Keratinocyte (primary cell): ENCODE measurements around the gene MAPK1. TPM values are rescaled to one million over a fixed set of nuclear protein-coding genes. Genes with fewer than 3 reads are reported as not detected.

Experiments
- DNase-seq: peaks from one replicate; pipeline ENCODE4 v3.0.0-alpha.2; 2011; ENCODE audit warnings: low read depth, missing footprints, low spot score
- FAIRE-seq: peaks from 2 replicates; lab custom pipeline; 2011; peaks lifted over from hg19 to GRCh38; lab: Jason Lieb, UNC
- H2AFZ ChIP-seq: 2 replicates; pipeline ENCODE4 v1.6.0; 2012; ENCODE audit warnings: low read length, control low read depth, inconsistent platforms; ENCODE audit not compliant: control insufficient read depth
- H3K27ac ChIP-seq: 2 replicates; pipeline ENCODE4 v1.5.1; 2011; ENCODE audit warnings: low read length; ENCODE audit not compliant: control insufficient read depth, insufficient read depth
- H3K27me3 ChIP-seq: 3 replicates; pipeline ENCODE4 v1.6.0; 2011; ENCODE audit warnings: low read length; ENCODE audit not compliant: control insufficient read depth, insufficient read depth; ENCODE audit errors: extremely low read depth
- H3K36me3 ChIP-seq, 2 experiments: 2 replicates in 1 of 2; 3 replicates in 1 of 2; pipeline ENCODE4 v1.5.1; 2011; ENCODE audit warnings: low read length in 2 of 2, mild to moderate bottlenecking in 1 of 2; ENCODE audit not compliant: control insufficient read depth in 2 of 2, insufficient read depth in 2 of 2; ENCODE audit errors: extremely low read depth in 1 of 2
- H3K4me1 ChIP-seq: 3 replicates; pipeline ENCODE4 v1.5.1; 2011; ENCODE audit warnings: low read length; ENCODE audit not compliant: control insufficient read depth, insufficient read depth; ENCODE audit errors: extremely low read depth
- H3K4me2 ChIP-seq: 3 replicates; pipeline ENCODE4 v1.6.0; 2011; ENCODE audit warnings: low read depth, low read length; ENCODE audit not compliant: control insufficient read depth, insufficient read depth; ENCODE audit errors: extremely low read depth
- H3K4me3 ChIP-seq, 3 experiments: fragments of 200-600 bp in 1 of 3; sonication (generic) in 1 of 3; 2 replicates in 2 of 3; 3 replicates in 1 of 3; pipeline ENCODE4 v1.5.1; 2011 to 2016; ENCODE audit warnings: low read length in 3 of 3, mild to moderate bottlenecking in 3 of 3, control low read depth in 2 of 3, inconsistent platforms in 1 of 3, low read depth in 1 of 3, mixed read lengths in 1 of 3, mixed run types in 1 of 3, moderate library complexity in 1 of 3; ENCODE audit not compliant: control insufficient read depth in 2 of 3, insufficient read depth in 2 of 3; ENCODE audit errors: extremely low read depth in 1 of 3
- H3K79me2 ChIP-seq: 2 replicates; pipeline ENCODE4 v1.6.0; 2012; ENCODE audit warnings: low read length; ENCODE audit not compliant: control insufficient read depth, insufficient read depth
- H3K9ac ChIP-seq: 3 replicates; pipeline ENCODE4 v1.6.0; 2011; ENCODE audit warnings: low read length; ENCODE audit not compliant: control insufficient read depth, insufficient read depth; ENCODE audit errors: extremely low read depth
- H3K9me1 ChIP-seq: 3 replicates; pipeline ENCODE4 v1.6.0; 2011; ENCODE audit warnings: low read length; ENCODE audit not compliant: control insufficient read depth, insufficient read depth; ENCODE audit errors: extremely low read depth
- H3K9me3 ChIP-seq: 2 replicates; pipeline ENCODE4 v1.5.1; 2012; ENCODE audit warnings: low read depth, low read length; ENCODE audit not compliant: control insufficient read depth
- H4K20me1 ChIP-seq: 3 replicates; pipeline ENCODE4 v1.6.0; 2011; ENCODE audit warnings: low read length; ENCODE audit not compliant: control insufficient read depth, insufficient read depth; ENCODE audit errors: extremely low read depth
- CTCF ChIP-seq, 3 experiments: IDR thresholded peaks in 1 of 3; conservative IDR thresholded peaks in 1 of 3; optimal IDR thresholded peaks in 1 of 3; 2 replicates in 2 of 3; 3 replicates in 1 of 3; pipeline versions ENCODE3 to v1.5.1; 2011; ENCODE audit warnings: low read length in 3 of 3, mild to moderate bottlenecking in 3 of 3, moderate library complexity in 2 of 3, control low read depth in 1 of 3, inconsistent platforms in 1 of 3; ENCODE audit not compliant: insufficient read depth in 2 of 3; ENCODE audit errors: extremely low read depth in 1 of 3
- EZH2 ChIP-seq: IDR thresholded peaks from one replicate; pipeline ENCODE4 v1.6.1; 2012; ENCODE audit warnings: inconsistent platforms, mild to moderate bottlenecking, low read length, moderate library complexity
- dilution Hi-C: fragments of 300-500 bp; cut with MboI; formaldehyde crosslinking; loops from one replicate; pipeline ENCODE4 v1.7.0; 2020; ENCODE audit warnings: low sequenced_read_pairs; ENCODE audit not compliant: extremely low pct_ligation_motif_present
- polyA plus RNA-seq, 5 experiments: library from polyadenylated mRNA; depleted of rRNA in 3 of 5; stranded (reverse) in 3 of 5; stranded (forward) in 1 of 5; unstranded in 1 of 5; fragments of >200 nt; gene quantifications; 1 replicate in 1 of 5; 2 replicates in 3 of 5; 3 replicates in 1 of 5; pipeline versions ENCODE4 v1.2.1 to v1.2.3, GENCODE V29; 2011 to 2012; ENCODE audit warnings: missing spikeins in 2 of 5, low read depth in 1 of 5, low replicate concordance in 1 of 5

Gene MAPK1
- polyA plus RNA-seq, 1 donor (not counting 4 experiments of a cell fraction or from before 2014, with no cell fraction given), result 136 TPM

- peaks cover 9% of the 10 kb centered on the region for H3K9me1 ChIP-seq
- dilution Hi-C loops, result no loop called here
- no peaks in the 10 kb centered on the region for H3K9me3 ChIP-seq
- FAIRE-seq (no peak), DNase-seq (no peak)
- no peak overlapping the region for H3K9ac ChIP-seq
- TF ChIP-seq CTCF (optimal IDR thresholded peaks at IDR 0.05 in 1 of 3, IDR thresholded peaks at IDR 0.05 in 1 of 3, conservative IDR thresholded peaks at IDR 0.05 in 1 of 3; ENCODE audit: extremely low read depth in 1 of 3, insufficient read depth in 2 of 3, low read length in 3 of 3) (no peak), EZH2 (no peak)
- no peaks in the 10 kb centered on the region for H3K27me3 ChIP-seq
- H3K27ac ChIP-seq, result no peak overlapping the region
- peaks cover 99% of the 10 kb centered on the region for H3K79me2 ChIP-seq
- no peaks in the 10 kb centered on the region for H3K36me3 ChIP-seq
- peaks cover 26% of the 10 kb centered on the region for H3K4me1 ChIP-seq
- H4K20me1 ChIP-seq, result peaks cover 48% of the 10 kb centered on the region
- no peak overlapping the region for H3K4me3 ChIP-seq
- no peak overlapping the region for H2AFZ ChIP-seq
- H3K4me2 ChIP-seq, result peak overlapping the region; percentile 34
Observed at GRCh38 chr22:21861851-21862250, 5.6 kb downstream of the MAPK1 start.

GRCh38 chr22:21861264-21861848, 6.1 kb downstream of the MAPK1 start:
- Histone ChIP-seq H3K9me1 (peaks cover 9% of the 10 kb centered on the region), H2AFZ (no peak overlapping the region), H3K4me2 (peak overlapping the region; percentile 34), H3K9ac (no peak overlapping the region), H3K36me3 (no peaks in the 10 kb centered on the region), H3K27me3 (no peaks in the 10 kb centered on the region), H4K20me1 (peaks cover 46% of the 10 kb centered on the region), H3K4me3 (no peak overlapping the region), H3K27ac (no peak overlapping the region), H3K4me1 (peaks cover 26% of the 10 kb centered on the region), H3K79me2 (peaks cover 99% of the 10 kb centered on the region), H3K9me3 (no peaks in the 10 kb centered on the region)
- dilution Hi-C loops, result no loop called here
- TF ChIP-seq EZH2 (no peak), CTCF (optimal IDR thresholded peaks at IDR 0.05 in 1 of 3, IDR thresholded peaks at IDR 0.05 in 1 of 3, conservative IDR thresholded peaks at IDR 0.05 in 1 of 3; ENCODE audit: extremely low read depth in 1 of 3, insufficient read depth in 2 of 3, low read length in 3 of 3) (no peak)
- no peak for DNase-seq
- peak; percentile 73 for FAIRE-seq
